Uterus (tissue), 2 donors: ENCODE data around the gene ZNF516.

Source experiments
- POLR2A ChIP-seq, 2 donors: fragments of 450-650 bp; IDR thresholded peaks; one replicate each; pipeline ENCODE4 v1.6.1; 2016; ENCODE audit warnings: antibody characterized with exemption in 2 of 2, mild to moderate bottlenecking in 1 of 2, moderate library complexity in 1 of 2
- TF ChIP-seq, protein P1 (sequence below), 4 experiments: fragments of 200-600 bp in 2 of 4; fragments of 450-650 bp in 2 of 4; sonication (generic) in 2 of 4; IDR thresholded peaks; one replicate each; pipeline ENCODE4 v1.5.1; 2016 to 2019; ENCODE audit warnings: antibody characterized with exemption in 4 of 4, mild to moderate bottlenecking in 2 of 4, moderate library complexity in 1 of 4

DNA sequence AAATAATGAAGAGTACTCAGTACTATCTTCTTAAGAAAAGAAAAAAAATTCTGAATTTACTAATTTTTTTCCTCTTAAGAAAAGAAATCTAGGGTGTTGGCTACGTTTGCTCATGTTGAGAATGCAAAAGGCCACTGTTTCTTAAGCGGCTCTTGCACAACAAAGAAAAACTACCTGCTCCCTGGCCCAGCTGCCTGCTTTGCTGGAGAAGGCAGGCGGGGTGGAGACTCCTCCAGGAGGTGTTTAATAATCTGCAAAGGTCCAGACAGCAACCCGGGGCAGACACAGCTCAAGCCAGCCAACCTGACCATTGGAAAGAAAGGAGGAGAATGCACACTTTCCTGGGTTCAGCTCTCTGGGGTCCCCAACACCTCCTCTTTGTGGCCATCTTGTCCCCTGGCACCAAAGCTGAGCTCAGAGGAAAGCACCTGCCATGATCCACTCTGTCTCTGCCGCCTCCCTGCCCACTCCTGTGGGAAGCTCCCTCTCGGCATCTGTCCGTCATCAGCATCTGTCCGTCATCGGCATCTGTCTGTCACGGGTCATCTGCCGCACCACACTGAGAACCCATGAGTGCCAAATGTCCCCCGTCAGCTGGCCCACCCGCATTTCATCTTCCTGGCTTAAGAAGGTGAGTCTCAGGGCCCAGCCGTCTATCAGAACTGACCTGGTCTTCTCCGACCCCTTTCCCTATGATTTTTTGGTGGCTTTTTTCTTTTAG lies 11.9 kb downstream of the ZNF516 start:
- TF ChIP-seq, protein P1, sequence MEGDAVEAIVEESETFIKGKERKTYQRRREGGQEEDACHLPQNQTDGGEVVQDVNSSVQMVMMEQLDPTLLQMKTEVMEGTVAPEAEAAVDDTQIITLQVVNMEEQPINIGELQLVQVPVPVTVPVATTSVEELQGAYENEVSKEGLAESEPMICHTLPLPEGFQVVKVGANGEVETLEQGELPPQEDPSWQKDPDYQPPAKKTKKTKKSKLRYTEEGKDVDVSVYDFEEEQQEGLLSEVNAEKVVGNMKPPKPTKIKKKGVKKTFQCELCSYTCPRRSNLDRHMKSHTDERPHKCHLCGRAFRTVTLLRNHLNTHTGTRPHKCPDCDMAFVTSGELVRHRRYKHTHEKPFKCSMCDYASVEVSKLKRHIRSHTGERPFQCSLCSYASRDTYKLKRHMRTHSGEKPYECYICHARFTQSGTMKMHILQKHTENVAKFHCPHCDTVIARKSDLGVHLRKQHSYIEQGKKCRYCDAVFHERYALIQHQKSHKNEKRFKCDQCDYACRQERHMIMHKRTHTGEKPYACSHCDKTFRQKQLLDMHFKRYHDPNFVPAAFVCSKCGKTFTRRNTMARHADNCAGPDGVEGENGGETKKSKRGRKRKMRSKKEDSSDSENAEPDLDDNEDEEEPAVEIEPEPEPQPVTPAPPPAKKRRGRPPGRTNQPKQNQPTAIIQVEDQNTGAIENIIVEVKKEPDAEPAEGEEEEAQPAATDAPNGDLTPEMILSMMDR (IDR thresholded peaks at IDR 0.05), result no peak
- no peak for TF ChIP-seq POLR2A (IDR thresholded peaks at IDR 0.05)
